H1 (cell line): Measurements from ENCODE around the gene PLPPR1. TPM values are rescaled to one million over a fixed set of nuclear protein-coding genes. Genes with fewer than 3 reads are reported as not detected.

Source experiments
- CTCF ChIA-PET: fragments of 300-600 bp; sonication (Branson Sonifier 250); formaldehyde crosslinking; loops from one replicate; lab custom pipeline; 2021; ENCODE audit not compliant: partially characterized antibody; lab: Charles Lee
- POLR2A ChIA-PET: fragments of 300-600 bp; sonication (Branson Sonifier 250); formaldehyde crosslinking; loops from one replicate; lab custom pipeline; 2021; ENCODE audit warnings: inconsistent platforms; ENCODE audit not compliant: partially characterized antibody; lab: Charles Lee
- DNase-seq, 2 experiments: peaks; one replicate each; pipeline versions ENCODE4 v3.0.0 to v3.0.0-alpha.2; 2010 to 2022; ENCODE audit warnings: low spot score in 2 of 2, low read depth in 1 of 2, mixed read lengths in 1 of 2
- FAIRE-seq: peaks from 2 replicates; lab custom pipeline; 2011; peaks lifted over from hg19 to GRCh38; lab: Jason Lieb, UNC
- H2AFZ ChIP-seq: 2 replicates; pipeline ENCODE4 v1.8.1; 2012; ENCODE audit warnings: low read length, inconsistent platforms
- H2AK5ac ChIP-seq: 2 replicates; pipeline ENCODE4 v1.6.1; 2013; ENCODE audit warnings: low read depth, low read length
- H2BK120ac ChIP-seq: replicated peaks from 2 replicates; pipeline ENCODE3; 2013; ENCODE audit warnings: low read depth, low read length, inconsistent platforms
- H2BK12ac ChIP-seq: 2 replicates; pipeline ENCODE4 v1.6.1; 2013; ENCODE audit warnings: low read depth, low read length
- H2BK15ac ChIP-seq: 2 replicates; pipeline ENCODE4 v1.6.1; 2013; ENCODE audit warnings: low read length
- H2BK20ac ChIP-seq: 2 replicates; pipeline ENCODE4 v1.6.1; 2013; ENCODE audit warnings: low read length
- H2BK5ac ChIP-seq: 2 replicates; pipeline ENCODE4 v1.6.1; 2013; ENCODE audit warnings: low read depth, low read length
- H3K14ac ChIP-seq: 2 replicates; pipeline ENCODE4 v1.6.1; 2013; ENCODE audit warnings: inconsistent platforms; ENCODE audit not compliant: insufficient read length
- H3K18ac ChIP-seq: 2 replicates; pipeline ENCODE4 v1.6.1; 2013; ENCODE audit warnings: low read length; ENCODE audit errors: extremely low read depth
- H3K23ac ChIP-seq: 2 replicates; pipeline ENCODE4 v1.6.1; 2013; ENCODE audit warnings: inconsistent platforms; ENCODE audit not compliant: insufficient read length
- H3K23me2 ChIP-seq: 2 replicates; pipeline ENCODE4 v1.6.1; 2013; ENCODE audit warnings: low read depth, low read length
- H3K27ac ChIP-seq: 2 replicates; pipeline ENCODE4 v1.6.1; 2011; ENCODE audit warnings: low read depth, low read length, inconsistent platforms
- H3K27me3 ChIP-seq, 4 experiments: replicated peaks in 1 of 4; 1 replicate in 1 of 4; 2 replicates in 3 of 4; pipeline versions ENCODE4 v1.6.1 to v1.8.1; 2011 to 2013; ENCODE audit warnings: low read length in 3 of 4, mild to moderate bottlenecking in 3 of 4, inconsistent platforms in 2 of 4, mixed read lengths in 2 of 4, moderate library complexity in 1 of 4; ENCODE audit not compliant: control insufficient read depth in 3 of 4, insufficient read depth in 3 of 4; ENCODE audit errors: extremely low read depth in 1 of 4
- H3K36me3 ChIP-seq, 4 experiments: 2 replicates each; pipeline versions ENCODE4 v1.6.1 to v1.8.1; 2011 to 2013; ENCODE audit warnings: mild to moderate bottlenecking in 4 of 4, low read length in 3 of 4, moderate library complexity in 2 of 4, control low read depth in 1 of 4, inconsistent platforms in 1 of 4; ENCODE audit not compliant: insufficient read depth in 4 of 4, control insufficient read depth in 2 of 4
- H3K4ac ChIP-seq: replicated peaks from 2 replicates; pipeline ENCODE3; 2013; ENCODE audit warnings: low read length, low read depth, mixed read lengths, inconsistent platforms; ENCODE audit not compliant: insufficient read length
- H3K4me1 ChIP-seq, 4 experiments: replicated peaks in 1 of 4; 1 replicate in 1 of 4; 2 replicates in 3 of 4; pipeline versions ENCODE4 v1.6.1 to v1.8.1; 2011 to 2013; ENCODE audit warnings: low read length in 3 of 4, inconsistent platforms in 2 of 4, mixed read lengths in 1 of 4; ENCODE audit not compliant: insufficient read depth in 4 of 4, control insufficient read depth in 3 of 4
- H3K4me2 ChIP-seq, 2 experiments: 2 replicates each; pipeline versions ENCODE4 v1.6.1 to v1.8.1; 2011 to 2013; ENCODE audit warnings: low read depth in 2 of 2, low read length in 2 of 2, control low read depth in 1 of 2, inconsistent platforms in 1 of 2, mild to moderate bottlenecking in 1 of 2; ENCODE audit not compliant: insufficient read depth in 1 of 2
- H3K4me3 ChIP-seq, 4 experiments: fragments of 200-600, 300-600 bp in 1 of 4; sonication (generic), shearing (Covaris generic), sonication (Bioruptor Twin) in 1 of 4; 2 replicates each; pipeline versions ENCODE4 v1.5.1 to v1.8.1; 2011 to 2016; ENCODE audit warnings: low read length in 4 of 4, low read depth in 3 of 4, control low read depth in 2 of 4, inconsistent platforms in 2 of 4, mild to moderate bottlenecking in 2 of 4, mixed read lengths in 1 of 4, moderate library complexity in 1 of 4; ENCODE audit not compliant: insufficient read depth in 2 of 4; ENCODE audit errors: extremely low read depth in 1 of 4
- H3K56ac ChIP-seq: replicated peaks from 2 replicates; pipeline ENCODE3; 2013; ENCODE audit warnings: low read depth, mild to moderate bottlenecking, mixed read lengths, low read length, inconsistent platforms; ENCODE audit not compliant: insufficient read length
- H3K79me1 ChIP-seq: 2 replicates; pipeline ENCODE4 v1.6.1; 2013; ENCODE audit warnings: low read depth, low read length, control low read depth
- H3K79me2 ChIP-seq, 2 experiments: 2 replicates each; pipeline versions ENCODE4 v1.6.1 to v1.8.1; 2012 to 2013; ENCODE audit warnings: low read length in 2 of 2, mild to moderate bottlenecking in 2 of 2, inconsistent platforms in 1 of 2; ENCODE audit not compliant: insufficient read depth in 2 of 2, control insufficient read depth in 1 of 2
- H3K9ac ChIP-seq, 4 experiments: replicated peaks in 1 of 4; 1 replicate in 1 of 4; 2 replicates in 3 of 4; pipeline versions ENCODE4 v1.6.1 to v1.8.1; 2011 to 2013; ENCODE audit warnings: low read depth in 3 of 4, low read length in 3 of 4, control low read depth in 2 of 4, mild to moderate bottlenecking in 2 of 4, moderate library complexity in 2 of 4, inconsistent platforms in 1 of 4; ENCODE audit errors: extremely low read depth in 1 of 4
- H3K9me3 ChIP-seq, 2 experiments: 2 replicates each; pipeline versions ENCODE4 v1.6.1 to v1.8.1; 2012 to 2013; ENCODE audit warnings: mild to moderate bottlenecking in 2 of 2, moderate library complexity in 2 of 2, control low read depth in 1 of 2, inconsistent platforms in 1 of 2, low read depth in 1 of 2, low read length in 1 of 2, mixed read lengths in 1 of 2; ENCODE audit not compliant: insufficient read depth in 2 of 2
- H4K20me1 ChIP-seq, 2 experiments: replicated peaks in 1 of 2; 2 replicates each; pipeline versions ENCODE3 to v1.8.1; 2011 to 2013; ENCODE audit warnings: inconsistent platforms in 2 of 2, low read length in 2 of 2, mild to moderate bottlenecking in 1 of 2; ENCODE audit not compliant: insufficient read depth in 2 of 2, control insufficient read depth in 1 of 2
- H4K5ac ChIP-seq: 2 replicates; pipeline ENCODE4 v1.6.1; 2013; ENCODE audit warnings: low read length, low read depth, mixed read lengths, inconsistent platforms; ENCODE audit not compliant: insufficient read length
- H4K8ac ChIP-seq: 2 replicates; pipeline ENCODE4 v1.8.0; 2013; ENCODE audit warnings: mild to moderate bottlenecking, moderate library complexity, low read length, inconsistent platforms; ENCODE audit not compliant: insufficient read depth; ENCODE audit errors: extremely low read depth
- H4K91ac ChIP-seq: replicated peaks from 2 replicates; pipeline ENCODE3; 2013; ENCODE audit warnings: low read length, mixed read lengths, inconsistent platforms; ENCODE audit not compliant: insufficient read length
- CHD2 ChIP-seq: IDR thresholded peaks from 2 replicates; pipeline ENCODE4 v1.6.1; 2012; ENCODE audit warnings: low read length, improper control_type of control experiment
- CTBP2 ChIP-seq: IDR thresholded peaks from 2 replicates; pipeline ENCODE4 v1.7.0; 2011; ENCODE audit warnings: borderline replicate concordance, mild to moderate bottlenecking, moderate library complexity, mixed read lengths, low read length; ENCODE audit not compliant: insufficient read depth, insufficient read length
- FOSL1 ChIP-seq: IDR thresholded peaks from 2 replicates; pipeline ENCODE4 v1.6.1; 2011; ENCODE audit warnings: mild to moderate bottlenecking, low read depth, low read length, moderate library complexity; ENCODE audit not compliant: insufficient read depth
- KDM1A ChIP-seq: fragments of 200-600, 300-600 bp; sonication (generic); IDR thresholded peaks from 2 replicates; pipeline ENCODE4 v1.7.1; 2016; ENCODE audit warnings: mild to moderate bottlenecking, low read length, borderline replicate concordance
- KDM5A ChIP-seq: fragments of 200-600 bp; IDR thresholded peaks from 2 replicates; pipeline ENCODE4 v1.7.1; 2012; ENCODE audit warnings: mild to moderate bottlenecking, low read length, inconsistent platforms, mixed read lengths
- NRF1 ChIP-seq: IDR thresholded peaks from 2 replicates; pipeline ENCODE4 v1.6.1; 2011; ENCODE audit warnings: mild to moderate bottlenecking, low read depth, low read length, improper control_type of control experiment
- RBBP5 ChIP-seq: IDR thresholded peaks from 2 replicates; pipeline ENCODE4 v1.7.1; 2012; ENCODE audit warnings: low read depth, mild to moderate bottlenecking, inconsistent platforms, low read length, moderate library complexity, borderline replicate concordance
- RFX5 ChIP-seq: IDR thresholded peaks from 2 replicates; pipeline ENCODE4 v1.6.1; 2011; ENCODE audit warnings: low read depth, low read length, improper control_type of control experiment, borderline replicate concordance
- SIN3A ChIP-seq, 2 experiments: IDR thresholded peaks in 1 of 2; conservative IDR thresholded peaks in 1 of 2; 2 replicates each; pipeline ENCODE4 v1.6.1; 2011 to 2012; ENCODE audit warnings: low read length in 2 of 2, improper control_type of control experiment in 1 of 2, low read depth in 1 of 2, mild to moderate bottlenecking in 1 of 2
- SIX5 ChIP-seq: IDR thresholded peaks from 2 replicates; pipeline ENCODE4 v1.6.1; 2011; ENCODE audit warnings: mild to moderate bottlenecking, low read depth, low read length
- SP2 ChIP-seq: IDR thresholded peaks from 2 replicates; pipeline ENCODE4 v1.6.1; 2012; ENCODE audit warnings: mild to moderate bottlenecking, low read length, inconsistent platforms
- SP4 ChIP-seq: IDR thresholded peaks from 2 replicates; pipeline ENCODE4 v1.6.1; 2012; ENCODE audit warnings: low read length, inconsistent platforms
- TAF1 ChIP-seq: IDR thresholded peaks from 2 replicates; pipeline ENCODE4 v1.6.1; 2011; ENCODE audit warnings: mild to moderate bottlenecking, low read depth, low read length
- TBP ChIP-seq: IDR thresholded peaks from 2 replicates; pipeline ENCODE4 v1.6.1; 2011; ENCODE audit warnings: low read depth, low read length, improper control_type of control experiment
- TEAD4 ChIP-seq: IDR thresholded peaks from 2 replicates; pipeline ENCODE4 v1.6.1; 2012; ENCODE audit warnings: low read depth, low read length, inconsistent platforms, mixed read lengths
- WGBS, 2 experiments: shearing (Covaris generic) in 1 of 2; methylation state at CpG; one replicate each; pipeline versions ENCODE4 v1.1.6 to v1.1.7; 2013 to 2015; ENCODE audit warnings: low lambda C conversion rate in 2 of 2, mixed read lengths in 2 of 2, inconsistent platforms in 1 of 2, low coverage in 1 of 2, missing lambda C conversion rate in 1 of 2; ENCODE audit not compliant: insufficient replicate concordance in 2 of 2, insufficient coverage in 1 of 2, insufficient read length in 1 of 2; ENCODE audit errors: extremely low coverage in 1 of 2, missing lambda C conversion rate in 1 of 2; 5-methylcytosine and 5-hydroxymethylcytosine counted together
- polyA plus RNA-seq, 7 experiments: library from polyadenylated mRNA; depleted of rRNA in 3 of 7; stranded (reverse) in 5 of 7; unstranded in 2 of 7; fragments of >200 nt in 5 of 7; fragments of 200-250 nt in 2 of 7; gene quantifications; 1 replicate in 5 of 7; 2 replicates in 1 of 7; 4 replicates in 1 of 7; pipeline versions ENCODE4 v1.2.1 to v1.2.3, GENCODE V29; 2011 to 2013; ENCODE audit warnings: missing spikeins in 2 of 7, mixed read lengths in 2 of 7
- total RNA-seq: library from RNA; stranded (reverse); fragmentation: NEBNext Ultra II Directional; extraction: Animal tissue kit (Norgen Biotek cat#: 25700); gene quantifications from 2 replicates; pipeline ENCODE4 v1.2.1, GENCODE V29; 2021

Gene PLPPR1
- total and polyA plus RNA-seq, 2 of the 8 experiments (the other 6 are each of a cell fraction or from before 2014, with no cell fraction given) = 1.4 to 1.8 TPM

DNA sequence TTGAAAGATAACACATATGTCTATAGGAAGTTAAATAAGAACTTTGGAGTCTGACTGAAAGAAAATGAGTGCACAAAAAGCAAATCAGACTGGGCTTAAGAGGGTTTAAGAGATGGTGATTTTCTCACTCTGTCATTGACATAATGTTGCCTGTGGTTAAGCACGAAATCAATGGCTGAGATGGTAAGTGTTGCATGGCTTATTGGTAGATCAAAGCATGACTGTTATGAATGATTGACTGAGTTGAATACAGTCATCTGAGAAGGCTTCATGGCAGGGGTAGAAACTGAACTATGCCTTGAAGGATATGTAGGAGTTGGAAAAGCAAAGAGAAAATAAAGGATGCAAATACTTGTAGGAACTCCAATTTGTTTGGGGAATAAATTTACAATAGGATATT lies 136.6 kb downstream of the PLPPR1 start:
- Histone ChIP-seq H4K20me1 (no peaks in the 10 kb centered on the region), H4K91ac (no peak overlapping the region), H3K4me2 (no peak overlapping the region), H3K14ac (no peak overlapping the region), H2AFZ (no peak overlapping the region), H4K8ac (no peak overlapping the region), H2AK5ac (no peak overlapping the region), H3K79me2 (no peaks in the 10 kb centered on the region), H2BK5ac (no peak overlapping the region), H2BK12ac (no peak overlapping the region), H3K18ac (no peak overlapping the region), H2BK20ac (no peak overlapping the region), H3K27ac (no peak overlapping the region), H2BK15ac (no peak overlapping the region), H4K5ac (no peak overlapping the region), H3K9me3 (no peaks in the 10 kb centered on the region), H3K36me3 (no peaks in the 10 kb centered on the region), H3K4me3 (no peak overlapping the region), H3K56ac (no peak overlapping the region), H3K79me1 (no peaks in the 10 kb centered on the region), H3K27me3 (peaks cover 0 to 2% (median 0%) of the 10 kb centered on the region in 4 experiments; a peak in 1 of 7 replicates), H3K9ac (no peak overlapping the region), H3K23me2 (no peaks in the 10 kb centered on the region; the same call in 1 of the 2 replicates), H3K4ac (no peak overlapping the region), H3K4me1 (peaks cover 0 to 7% (median 3%) of the 10 kb centered on the region in 4 experiments; a peak in 4 of 7 replicates), H3K23ac (no peak overlapping the region), H2BK120ac (no peak overlapping the region)
- DNase-seq (no peak), FAIRE-seq (no peak)
- POLR2A ChIA-PET = no interaction called here
- WGBS, 2 experiments = 94% methylated on average over 1 of the region's 1 CpG; no CpG with 5 or more reads in 1 of the 2 experiments
- CTCF ChIA-PET = no interaction called here
- TF ChIP-seq SP4 = no peak
- TF ChIP-seq TEAD4 = no peak
- TF ChIP-seq FOSL1 = no peak
- TF ChIP-seq KDM1A = no peak
- no peak for TF ChIP-seq RBBP5
- no peak for TF ChIP-seq KDM5A
- no peak for TF ChIP-seq NRF1
- no peak for TF ChIP-seq CTBP2
- TF ChIP-seq SIN3A (conservative IDR thresholded peaks at IDR 0.05 in 1 of 2, IDR thresholded peaks at IDR 0.05 in 1 of 2; ENCODE audit: low read depth in 1 of 2, low read length in 2 of 2) = no peak
- no peak for TF ChIP-seq TBP
- no peak for TF ChIP-seq CHD2
- TF ChIP-seq SIX5 = no peak
- no peak for TF ChIP-seq SP2
- no peak for TF ChIP-seq RFX5
- no peak for TF ChIP-seq TAF1
